AG09309 (cell line): ENCODE data around the gene PZP.

Experiments used
- DNase-seq: peaks from one replicate; pipeline ENCODE4 v3.0.0-alpha.2; 2010; ENCODE audit warnings: low read depth
- H3K4me3 ChIP-seq: 2 replicates; pipeline ENCODE4 v1.5.1; 2011; ENCODE audit warnings: mild to moderate bottlenecking, low read depth, low read length, moderate library complexity; ENCODE audit not compliant: control insufficient read depth
- TF ChIP-seq, protein P1 (sequence below): IDR thresholded peaks from 2 replicates; pipeline ENCODE4 v1.5.1; 2011; ENCODE audit warnings: mild to moderate bottlenecking, low read depth, low read length, inconsistent platforms; ENCODE audit not compliant: insufficient read depth, control insufficient read depth; ENCODE audit errors: missing control alignments

The PZP gene

GRCh38 chr12:9130244-9130643, 78.0 kb downstream of the PZP start:
- no peak overlapping the region for H3K4me3 ChIP-seq
- no peak for DNase-seq
- TF ChIP-seq, protein P1, sequence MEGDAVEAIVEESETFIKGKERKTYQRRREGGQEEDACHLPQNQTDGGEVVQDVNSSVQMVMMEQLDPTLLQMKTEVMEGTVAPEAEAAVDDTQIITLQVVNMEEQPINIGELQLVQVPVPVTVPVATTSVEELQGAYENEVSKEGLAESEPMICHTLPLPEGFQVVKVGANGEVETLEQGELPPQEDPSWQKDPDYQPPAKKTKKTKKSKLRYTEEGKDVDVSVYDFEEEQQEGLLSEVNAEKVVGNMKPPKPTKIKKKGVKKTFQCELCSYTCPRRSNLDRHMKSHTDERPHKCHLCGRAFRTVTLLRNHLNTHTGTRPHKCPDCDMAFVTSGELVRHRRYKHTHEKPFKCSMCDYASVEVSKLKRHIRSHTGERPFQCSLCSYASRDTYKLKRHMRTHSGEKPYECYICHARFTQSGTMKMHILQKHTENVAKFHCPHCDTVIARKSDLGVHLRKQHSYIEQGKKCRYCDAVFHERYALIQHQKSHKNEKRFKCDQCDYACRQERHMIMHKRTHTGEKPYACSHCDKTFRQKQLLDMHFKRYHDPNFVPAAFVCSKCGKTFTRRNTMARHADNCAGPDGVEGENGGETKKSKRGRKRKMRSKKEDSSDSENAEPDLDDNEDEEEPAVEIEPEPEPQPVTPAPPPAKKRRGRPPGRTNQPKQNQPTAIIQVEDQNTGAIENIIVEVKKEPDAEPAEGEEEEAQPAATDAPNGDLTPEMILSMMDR = no peak

- no peak for DNase-seq
- no peak overlapping the region for H3K4me3 ChIP-seq
- TF ChIP-seq, protein P1 = no peak
These were observed 80.1 kb downstream of the PZP start for GRCh38 chr12:9127936-9128663.

- DNase-seq = no peak
- TF ChIP-seq, protein P1 = no peak
- no peak overlapping the region for H3K4me3 ChIP-seq
These were observed 80.7 kb downstream of the PZP start for GRCh38 chr12:9127484-9127883.

- no peak overlapping the region for H3K4me3 ChIP-seq
- no peak for DNase-seq
- TF ChIP-seq, protein P1 = no peak
These were observed 83.7 kb downstream of the PZP start for GRCh38 chr12:9124383-9125031.

GRCh38 chr12:9123781-9124382, 84.3 kb downstream of the PZP start:
- TF ChIP-seq, protein P1 = no peak
- no peak overlapping the region for H3K4me3 ChIP-seq
- DNase-seq = no peak

GRCh38 chr12:9122091-9122609, 86.0 kb downstream of the PZP start:
- H3K4me3 ChIP-seq = no peak overlapping the region
- TF ChIP-seq, protein P1 = no peak
- DNase-seq = no peak
